OCI-LY7 (cell line): Measurements from ENCODE around the gene ZNF497. TPM values are rescaled to one million over a fixed set of nuclear protein-coding genes. Genes with fewer than 3 reads are reported as not detected.

ENCODE experiments used
- BruUV-seq: library from RNA; stranded (reverse); fragments of 400-500 nt; replicated peaks from 2 replicates; lab custom pipeline; 2021; lab: Mats Ljungman, UMichigan
- CTCF ChIA-PET: fragments of 300-600 bp; sonication (Branson Sonifier 250); formaldehyde crosslinking; loops from one replicate; lab custom pipeline; 2022; ENCODE audit warnings: antibody characterized with exemption; ENCODE audit not compliant: unreplicated experiment; lab: Charles Lee
- POLR2A ChIA-PET: fragments of 300-600 bp; sonication (Branson Sonifier 250); formaldehyde crosslinking; loops from one replicate; lab custom pipeline; 2022; ENCODE audit warnings: antibody characterized with exemption; lab: Charles Lee
- DNase-seq: peaks from one replicate; pipeline ENCODE4 v3.0.0-alpha.2; 2015; ENCODE audit warnings: low spot score
- H2AFZ ChIP-seq: fragments of 200-600 bp; sonication (generic), shearing (Covaris generic); 2 replicates; pipeline ENCODE4 v1.6.1; 2014; ENCODE audit warnings: mild to moderate bottlenecking, antibody characterized with exemption, low read length, moderate library complexity
- H3K27ac ChIP-seq: fragments of 200-600 bp; sonication (generic); 2 replicates; pipeline ENCODE4 v1.5.1; 2014; ENCODE audit warnings: mixed run types, low read depth, mild to moderate bottlenecking, moderate library complexity, low read length, inconsistent platforms; ENCODE audit not compliant: poor library complexity, severe bottlenecking
- H3K36me3 ChIP-seq: fragments of 200-600 bp; sonication (generic); 2 replicates; pipeline ENCODE4 v1.6.1; 2014; ENCODE audit warnings: mild to moderate bottlenecking, antibody characterized with exemption, low read length, moderate library complexity, mixed read lengths; ENCODE audit not compliant: insufficient read depth
- H3K4me1 ChIP-seq: fragments of 200-600 bp; sonication (generic); 2 replicates; pipeline ENCODE4 v1.5.1; 2014; ENCODE audit warnings: mild to moderate bottlenecking, low read length; ENCODE audit not compliant: insufficient read depth, poor library complexity, severe bottlenecking
- H3K4me2 ChIP-seq: fragments of 200-600 bp; sonication (generic); 2 replicates; pipeline ENCODE4 v1.6.1; 2014; ENCODE audit warnings: mild to moderate bottlenecking, low read length
- H3K4me3 ChIP-seq: fragments of 200-600 bp; sonication (generic); 2 replicates; pipeline ENCODE4 v1.5.1; 2014; ENCODE audit warnings: mild to moderate bottlenecking, low read depth, low read length; ENCODE audit not compliant: poor library complexity, severe bottlenecking
- H3K79me2 ChIP-seq: fragments of 200-600 bp; sonication (generic); 2 replicates; pipeline ENCODE4 v1.6.1; 2016; ENCODE audit warnings: low read depth, mild to moderate bottlenecking, low read length, moderate library complexity, mixed read lengths; ENCODE audit not compliant: insufficient read depth
- H3K9me2 ChIP-seq: fragments of 200-600 bp; sonication (generic); 2 replicates; pipeline ENCODE4 v1.6.1; 2016; ENCODE audit warnings: mild to moderate bottlenecking, low read length, mixed read lengths; ENCODE audit not compliant: insufficient read depth
- H3K9me3 ChIP-seq: fragments of 200-600 bp; sonication (generic); 2 replicates; pipeline ENCODE4 v1.6.1; 2014; ENCODE audit warnings: mild to moderate bottlenecking, mixed run types, low read length, mixed read lengths
- H4K20me1 ChIP-seq: fragments of 200-600 bp; sonication (generic); 2 replicates; pipeline ENCODE4 v1.6.1; 2014; ENCODE audit warnings: mild to moderate bottlenecking, antibody characterized with exemption, low read length, moderate library complexity, mixed read lengths; ENCODE audit not compliant: insufficient read depth
- CTCF ChIP-seq: fragments of 200-600 bp; sonication (generic); conservative IDR thresholded peaks from 2 replicates; pipeline ENCODE4 v1.5.1; 2014; ENCODE audit warnings: mild to moderate bottlenecking, antibody characterized with exemption, low read length, moderate library complexity, mixed read lengths
- EZH2phosphoT487 ChIP-seq: fragments of 200-600 bp; sonication (generic); IDR thresholded peaks from 2 replicates; pipeline ENCODE4 v1.6.1; 2018; ENCODE audit warnings: low read depth, borderline replicate concordance, mild to moderate bottlenecking, mixed run types, antibody characterized with exemption, low read length, moderate library complexity, mixed read lengths
- intact Hi-C: fragments of 100-400 bp; cut with micrococcal nuclease; formaldehyde crosslinking; loops from one replicate; pipeline ENCODE4 v1.10.0; 2022; ENCODE audit not compliant: unreplicated experiment
- total RNA-seq, 2 experiments: library from RNA; depleted of rRNA in 1 of 2; stranded (reverse); fragments of >200 nt in 1 of 2; shearing (Covaris generic) in 1 of 2; gene quantifications; 2 replicates each; pipeline ENCODE4 v1.2.3, GENCODE V29; 2014 to 2022

Gene ZNF497
- total RNA-seq, 2 experiments from 2014 or later = 3.6 to 6.1 TPM

GRCh38 chr19:58355215-58355796 is 7.2 kb downstream of the ZNF497 start:
- CTCF ChIA-PET = no interaction called here
- no peak overlapping the region for H3K27ac ChIP-seq
- no peak overlapping the region for H3K4me3 ChIP-seq
- no peaks in the 10 kb centered on the region for H4K20me1 ChIP-seq
- POLR2A ChIA-PET = interaction anchor here (1.4 kb wide), 1 partner anchor 8 kb away, joined by 4 read pairs; the partner anchor contains the start of gene ZNF497
- H3K4me1 ChIP-seq = no peaks in the 10 kb centered on the region
- BruUV-seq = no TSS peak
- no peaks in the 10 kb centered on the region for H3K79me2 ChIP-seq
- no peak overlapping the region for H3K4me2 ChIP-seq
- peaks cover 5% of the 10 kb centered on the region; the same call in 1 of the 2 replicates for H3K36me3 ChIP-seq
- no peaks in the 10 kb centered on the region for H3K9me2 ChIP-seq
- no peaks in the 10 kb centered on the region for H3K9me3 ChIP-seq
- DNase-seq = no peak
- no peak overlapping the region for H2AFZ ChIP-seq
- TF ChIP-seq CTCF = no peak
- TF ChIP-seq EZH2phosphoT487 = no peak
- intact Hi-C loops = no loop called here

- peaks cover 2% of the 10 kb centered on the region for H3K4me1 ChIP-seq
- no peaks in the 10 kb centered on the region for H3K79me2 ChIP-seq
- H3K4me3 ChIP-seq = no peak overlapping the region
- H3K9me2 ChIP-seq = no peaks in the 10 kb centered on the region
- intact Hi-C loops = no loop called here
- no peaks in the 10 kb centered on the region for H3K9me3 ChIP-seq
- ChIA-PET POLR2A (interaction anchor here (1.4 kb wide), 1 partner anchor 9 kb away, joined by 4 read pairs; the partner anchor contains the start of gene ZNF497), CTCF (interaction anchor here (0.6 kb wide), 1 partner anchor 30 kb away, joined by 10 read pairs; no protein-coding TSS in a partner anchor)
- BruUV-seq = TSS peak; percentile 39
- no peak overlapping the region for H3K27ac ChIP-seq
- H3K4me2 ChIP-seq = no peak overlapping the region
- no peak for DNase-seq
- no peak overlapping the region for H2AFZ ChIP-seq
- H4K20me1 ChIP-seq = no peaks in the 10 kb centered on the region
- peaks cover 5% of the 10 kb centered on the region; the same call in 1 of the 2 replicates for H3K36me3 ChIP-seq
- TF ChIP-seq CTCF = no peak
- no peak for TF ChIP-seq EZH2phosphoT487
Measured at GRCh38 chr19:58354478-58355030, 8.0 kb downstream of the ZNF497 start.
